ENCODE measurements around the gene PEX26. TPM values are rescaled to one million over a fixed set of nuclear protein-coding genes. Genes with fewer than 3 reads are reported as not detected.

PEX26 gene
- total and polyA plus RNA-seq, 2 donors (not counting 1 experiment from before 2014, with no cell fraction given), result 10.9 to 33.4 TPM

DNA sequence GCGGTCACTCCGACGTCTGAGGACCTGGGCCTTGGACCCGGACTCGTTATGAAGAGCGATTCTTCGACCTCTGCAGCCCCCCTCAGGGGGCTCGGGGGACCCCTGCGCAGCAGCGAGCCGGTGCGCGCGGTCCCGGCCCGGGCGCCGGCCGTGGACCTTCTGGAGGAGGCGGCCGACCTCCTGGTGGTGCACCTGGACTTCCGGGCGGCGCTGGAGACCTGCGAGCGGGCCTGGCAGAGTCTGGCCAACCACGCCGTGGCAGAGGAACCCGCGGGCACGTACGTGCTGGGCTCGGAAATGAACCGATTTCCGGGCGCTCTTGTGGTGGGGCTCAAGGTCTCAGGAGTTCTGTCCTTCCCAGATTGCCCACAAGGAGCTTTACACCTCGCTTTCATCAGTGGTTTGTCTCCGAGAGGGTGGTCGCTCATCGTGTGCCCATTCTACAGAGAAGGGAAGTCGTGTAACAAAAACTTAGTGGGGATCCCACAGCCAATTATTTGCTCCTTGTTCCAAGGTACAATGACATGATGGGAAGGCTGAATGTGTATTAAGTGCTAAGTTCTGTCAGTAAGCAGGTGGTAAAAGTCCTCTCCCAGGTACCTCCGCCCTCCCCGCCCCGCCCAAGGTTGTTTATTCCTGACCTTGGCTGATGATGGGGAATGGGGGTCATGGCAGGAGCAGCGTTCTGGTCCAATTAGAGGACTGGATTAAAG lies 695 bp downstream of the PEX26 start:
- no peaks in the 10 kb centered on the region for H3K27me3 ChIP-seq (replicated peaks in 1 of 4; ENCODE audit: control extremely low read depth in 1 of 4, control insufficient read depth in 3 of 4, insufficient read depth in 4 of 4, low read length in 3 of 4)
- peak overlapping the region; percentile 35 to 89 for H3K27ac ChIP-seq (ENCODE audit: low read length in 2 of 2)
- no peak for ATAC-seq (ENCODE audit: low read depth)
- H3K9ac ChIP-seq (ENCODE audit: low read length), result peak overlapping the region; percentile 86
- peaks cover 31 to 32% of the 10 kb centered on the region in 2 donors for H3K4me1 ChIP-seq (ENCODE audit: control insufficient read depth in 2 of 2, insufficient read depth in 2 of 2, low read length in 2 of 2)
- no peaks in the 10 kb centered on the region for H3K9me3 Mint-ChIP-seq (ENCODE audit: insufficient read depth)
- intact Hi-C loops (cut with micrococcal nuclease), result loop anchor here (5.0 kb wide), 2 partner anchors 96 to 191 kb away; no protein-coding TSS in a partner anchor
- TF ChIP-seq, protein P1, sequence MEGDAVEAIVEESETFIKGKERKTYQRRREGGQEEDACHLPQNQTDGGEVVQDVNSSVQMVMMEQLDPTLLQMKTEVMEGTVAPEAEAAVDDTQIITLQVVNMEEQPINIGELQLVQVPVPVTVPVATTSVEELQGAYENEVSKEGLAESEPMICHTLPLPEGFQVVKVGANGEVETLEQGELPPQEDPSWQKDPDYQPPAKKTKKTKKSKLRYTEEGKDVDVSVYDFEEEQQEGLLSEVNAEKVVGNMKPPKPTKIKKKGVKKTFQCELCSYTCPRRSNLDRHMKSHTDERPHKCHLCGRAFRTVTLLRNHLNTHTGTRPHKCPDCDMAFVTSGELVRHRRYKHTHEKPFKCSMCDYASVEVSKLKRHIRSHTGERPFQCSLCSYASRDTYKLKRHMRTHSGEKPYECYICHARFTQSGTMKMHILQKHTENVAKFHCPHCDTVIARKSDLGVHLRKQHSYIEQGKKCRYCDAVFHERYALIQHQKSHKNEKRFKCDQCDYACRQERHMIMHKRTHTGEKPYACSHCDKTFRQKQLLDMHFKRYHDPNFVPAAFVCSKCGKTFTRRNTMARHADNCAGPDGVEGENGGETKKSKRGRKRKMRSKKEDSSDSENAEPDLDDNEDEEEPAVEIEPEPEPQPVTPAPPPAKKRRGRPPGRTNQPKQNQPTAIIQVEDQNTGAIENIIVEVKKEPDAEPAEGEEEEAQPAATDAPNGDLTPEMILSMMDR (IDR thresholded peaks at IDR 0.05), result no peak
- no peak for TF ChIP-seq EZH2 (IDR thresholded peaks at IDR 0.05; ENCODE audit: borderline replicate concordance, insufficient read depth, low read depth, low read length, poor library complexity, severe bottlenecking)
- peaks cover 15% of the 10 kb centered on the region for H4K20me1 ChIP-seq (ENCODE audit: control insufficient read depth, insufficient read depth, low read length, poor library complexity, severe bottlenecking)
- H3K4me1 Mint-ChIP-seq, result peaks cover 44% of the 10 kb centered on the region
- no peaks in the 10 kb centered on the region for H3K27me3 Mint-ChIP-seq
- peak overlapping the region; percentile 97 for H3K4me3 Mint-ChIP-seq
- CTCF ChIA-PET, result interaction anchor here (0.8 to 9.6 kb wide), 12 partner anchors 8 to 337 kb away, joined by 3 to 250 read pairs (median 32); partner anchors contain the start of gene MICAL3
- POLR2A ChIA-PET, result interaction anchor here (0.7 to 3.2 kb wide), 6 partner anchors 22 to 83 kb away, joined by 3 to 28 read pairs (median 5); partner anchors contain the start of gene USP18
- peak overlapping the region; percentile 87 for H2AFZ ChIP-seq (ENCODE audit: insufficient read depth, low read depth, low read length, poor library complexity, severe bottlenecking)
- no peaks in the 10 kb centered on the region for H3K9me3 ChIP-seq (ENCODE audit: control extremely low read depth in 1 of 3, control insufficient read depth in 2 of 3, insufficient read depth in 1 of 3, low read length in 2 of 3)
- 9% methylated on average over 45 of the region's 45 CpGs for WGBS (ENCODE audit: insufficient coverage)
- H3K36me3 ChIP-seq (replicated peaks in 1 of 2; ENCODE audit: control extremely low read depth in 1 of 2, control insufficient read depth in 1 of 2, extremely low read depth in 1 of 2, insufficient read depth in 2 of 2, low read length in 1 of 2), result peaks cover 0 to 30% of the 10 kb centered on the region in 2 experiments
- peak; percentile 47 for DNase-seq
- peak overlapping the region; percentile 96 for H3K27ac Mint-ChIP-seq
- H3K4me3 ChIP-seq (ENCODE audit: control extremely low read depth in 1 of 5, extremely low read depth in 1 of 5, insufficient read depth in 1 of 5, low read depth in 2 of 5, low read length in 4 of 5), result peak overlapping the region; percentile 70 to 97 (median 92)
- peaks cover 70% of the 10 kb centered on the region for H3K79me2 ChIP-seq (ENCODE audit: control insufficient read depth, insufficient read depth, low read length)
- peak overlapping the region; percentile 97 for H3K4me2 ChIP-seq (replicated peaks; ENCODE audit: low read depth, low read length, poor library complexity, severe bottlenecking)

DNA sequence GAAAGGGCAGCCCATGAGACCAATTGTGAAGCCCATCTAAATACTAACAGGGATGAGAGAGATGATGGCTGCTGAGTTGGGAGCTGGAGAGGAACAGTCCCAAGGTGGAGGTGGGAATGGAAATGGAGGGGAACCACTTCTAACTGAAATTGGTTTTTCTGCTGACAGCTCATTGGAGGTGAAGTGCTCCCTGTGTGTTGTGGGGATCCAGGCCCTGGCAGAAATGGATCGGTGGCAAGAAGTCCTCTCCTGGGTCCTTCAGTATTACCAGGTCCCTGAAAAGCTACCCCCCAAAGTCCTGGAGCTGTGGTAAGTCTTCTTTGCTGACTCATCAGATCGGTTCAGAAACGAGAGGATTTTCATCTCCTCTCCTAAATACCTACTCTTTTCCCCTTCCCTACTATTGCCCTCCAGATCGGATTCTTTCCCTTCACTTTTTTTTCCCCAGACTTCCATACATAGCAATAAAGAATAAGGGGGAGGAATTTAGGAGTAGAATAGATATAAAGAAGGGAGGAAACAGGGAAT lies 2.0 kb downstream of the PEX26 start:
- H3K27me3 ChIP-seq (replicated peaks in 1 of 4; ENCODE audit: control extremely low read depth in 1 of 4, control insufficient read depth in 3 of 4, insufficient read depth in 4 of 4, low read length in 3 of 4), result no peaks in the 10 kb centered on the region
- H3K9ac ChIP-seq (ENCODE audit: low read length), result no peak overlapping the region
- Mint-ChIP-seq H3K27ac (no peak overlapping the region), H3K4me3 (peak overlapping the region; percentile 85), H3K9me3 (ENCODE audit: insufficient read depth) (no peaks in the 10 kb centered on the region), H3K27me3 (no peaks in the 10 kb centered on the region), H3K4me1 (peaks cover 43% of the 10 kb centered on the region)
- no peak for ATAC-seq (ENCODE audit: low read depth)
- no peaks in the 10 kb centered on the region for H3K9me3 ChIP-seq (ENCODE audit: control extremely low read depth in 1 of 3, control insufficient read depth in 2 of 3, insufficient read depth in 1 of 3, low read length in 2 of 3)
- ChIA-PET POLR2A (no interaction called here), CTCF (interaction anchor here (0.8 to 9.6 kb wide), 2 partner anchors 249 to 307 kb away, joined by 3 to 250 read pairs; no protein-coding TSS in a partner anchor)
- H3K79me2 ChIP-seq (ENCODE audit: control insufficient read depth, insufficient read depth, low read length), result peaks cover 76% of the 10 kb centered on the region
- DNase-seq, result no peak
- 95% methylated on average over 3 of the region's 4 CpGs for WGBS (ENCODE audit: insufficient coverage)
- H3K4me3 ChIP-seq (ENCODE audit: control extremely low read depth in 1 of 5, extremely low read depth in 1 of 5, insufficient read depth in 1 of 5, low read depth in 2 of 5, low read length in 4 of 5), result no peak overlapping the region
- intact Hi-C loops (cut with micrococcal nuclease), result loop anchor here (5.0 kb wide), 2 partner anchors 97 to 192 kb away; no protein-coding TSS in a partner anchor
- H3K36me3 ChIP-seq (replicated peaks in 1 of 2; ENCODE audit: control extremely low read depth in 1 of 2, control insufficient read depth in 1 of 2, extremely low read depth in 1 of 2, insufficient read depth in 2 of 2, low read length in 1 of 2), result peaks cover 0 to 37% of the 10 kb centered on the region in 2 experiments
- peaks cover 18% of the 10 kb centered on the region for H4K20me1 ChIP-seq (ENCODE audit: control insufficient read depth, insufficient read depth, low read length, poor library complexity, severe bottlenecking)
- H3K27ac ChIP-seq (ENCODE audit: low read length in 2 of 2), result no peak overlapping the region
- H3K4me2 ChIP-seq (replicated peaks; ENCODE audit: low read depth, low read length, poor library complexity, severe bottlenecking), result no peak overlapping the region
- peaks cover 31 to 32% of the 10 kb centered on the region in 2 donors for H3K4me1 ChIP-seq (ENCODE audit: control insufficient read depth in 2 of 2, insufficient read depth in 2 of 2, low read length in 2 of 2)
- H2AFZ ChIP-seq (ENCODE audit: insufficient read depth, low read depth, low read length, poor library complexity, severe bottlenecking), result no peak overlapping the region
- TF ChIP-seq, protein P1 (IDR thresholded peaks at IDR 0.05), result no peak
- no peak for TF ChIP-seq EZH2 (IDR thresholded peaks at IDR 0.05; ENCODE audit: borderline replicate concordance, insufficient read depth, low read depth, low read length, poor library complexity, severe bottlenecking)

Measured in B cell (primary cell).